IPS DF 6.9 (cell line): ENCODE measurements around the gene QRSL1.

ENCODE experiments used
- DNase-seq: peaks from one replicate; pipeline ENCODE4 v3.0.0-alpha.2; 2013; ENCODE audit warnings: low read depth, low spot score
- H3K27ac ChIP-seq: one replicate; pipeline ENCODE4 v1.5.1; 2013; ENCODE audit warnings: low read length, control low read depth
- H3K27me3 ChIP-seq: 2 replicates; pipeline ENCODE4 v1.6.1; 2013; ENCODE audit warnings: mild to moderate bottlenecking, low read length; ENCODE audit not compliant: control insufficient read depth, insufficient read depth
- H3K36me3 ChIP-seq: 2 replicates; pipeline ENCODE4 v1.6.1; 2013; ENCODE audit warnings: low read length; ENCODE audit not compliant: control insufficient read depth, insufficient read depth
- H3K4me1 ChIP-seq: 2 replicates; pipeline ENCODE4 v1.6.1; 2013; ENCODE audit warnings: low read length; ENCODE audit not compliant: control insufficient read depth, insufficient read depth
- H3K4me3 ChIP-seq: 2 replicates; pipeline ENCODE4 v1.5.1; 2013; ENCODE audit warnings: mild to moderate bottlenecking, low read length
- H3K9me3 ChIP-seq: 2 replicates; pipeline ENCODE4 v1.6.1; 2013; ENCODE audit warnings: low read length, inconsistent platforms; ENCODE audit not compliant: control insufficient read depth, insufficient read depth
- WGBS: extraction: QIAGEN DNeasy Blood & Tissue Kit; methylation state at CpG from one replicate; pipeline ENCODE4 v1.1.7; 2013; ENCODE audit warnings: mixed read lengths, missing lambda C conversion rate; ENCODE audit not compliant: insufficient read length, insufficient coverage; 5-methylcytosine and 5-hydroxymethylcytosine counted together

The QRSL1 gene

GRCh38 chr6:106671651-106672050 is 42.3 kb downstream of the QRSL1 start:
- no peak for DNase-seq
- WGBS: no CpG with 5 or more reads among the region's 3 CpGs
- Histone ChIP-seq H3K4me3 (no peak overlapping the region), H3K27me3 (no peaks in the 10 kb centered on the region), H3K4me1 (no peaks in the 10 kb centered on the region; the same call in 1 of the 2 replicates), H3K36me3 (no peaks in the 10 kb centered on the region), H3K9me3 (no peaks in the 10 kb centered on the region), H3K27ac (no peak overlapping the region)

DNA sequence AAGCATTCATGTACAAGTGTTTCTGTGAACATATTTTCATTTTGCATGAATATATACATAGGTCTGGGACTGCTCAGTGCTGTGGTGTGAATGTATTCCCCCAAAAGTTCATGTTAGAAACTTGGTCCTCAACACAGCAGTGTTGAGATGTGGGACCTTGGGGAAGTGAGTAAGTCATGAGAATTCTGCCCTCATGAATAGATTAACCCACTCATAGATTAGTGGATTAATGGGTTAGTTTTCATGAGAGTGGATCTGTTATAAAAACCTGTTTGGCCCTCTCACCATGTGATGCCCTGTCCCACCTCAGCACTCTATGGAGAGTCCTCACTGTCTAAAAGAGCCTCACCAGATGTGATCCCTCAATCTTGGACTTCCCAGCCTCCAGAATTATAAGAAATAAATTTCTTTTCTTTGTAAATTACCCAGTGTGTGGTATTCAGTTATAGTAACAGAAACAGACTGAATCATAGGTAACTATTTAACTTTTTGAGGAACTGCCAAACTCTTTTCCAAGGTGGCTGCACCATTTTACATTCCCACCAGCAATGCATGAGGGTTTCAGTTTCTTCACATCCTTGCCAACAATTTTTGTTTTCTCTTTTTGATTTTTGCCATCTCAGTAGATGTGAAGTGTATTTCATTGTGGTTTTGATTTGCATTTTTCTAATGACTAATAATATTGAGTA is 45.3 kb downstream of the QRSL1 start:
- no peaks in the 10 kb centered on the region for H3K9me3 ChIP-seq
- no peak overlapping the region for H3K27ac ChIP-seq
- no peak overlapping the region for H3K4me3 ChIP-seq
- H3K27me3 ChIP-seq: no peaks in the 10 kb centered on the region
- no peaks in the 10 kb centered on the region for H3K4me1 ChIP-seq
- no peak for DNase-seq
- H3K36me3 ChIP-seq: no peaks in the 10 kb centered on the region

GRCh38 chr6:106677282-106677681 is 47.9 kb downstream of the QRSL1 start:
- H3K4me3 ChIP-seq: no peak overlapping the region
- H3K4me1 ChIP-seq: no peaks in the 10 kb centered on the region
- H3K36me3 ChIP-seq: no peaks in the 10 kb centered on the region
- H3K27me3 ChIP-seq: no peaks in the 10 kb centered on the region
- WGBS: no CpG with 5 or more reads among the region's 3 CpGs
- DNase-seq: no peak
- H3K27ac ChIP-seq: no peak overlapping the region
- H3K9me3 ChIP-seq: no peaks in the 10 kb centered on the region

DNA sequence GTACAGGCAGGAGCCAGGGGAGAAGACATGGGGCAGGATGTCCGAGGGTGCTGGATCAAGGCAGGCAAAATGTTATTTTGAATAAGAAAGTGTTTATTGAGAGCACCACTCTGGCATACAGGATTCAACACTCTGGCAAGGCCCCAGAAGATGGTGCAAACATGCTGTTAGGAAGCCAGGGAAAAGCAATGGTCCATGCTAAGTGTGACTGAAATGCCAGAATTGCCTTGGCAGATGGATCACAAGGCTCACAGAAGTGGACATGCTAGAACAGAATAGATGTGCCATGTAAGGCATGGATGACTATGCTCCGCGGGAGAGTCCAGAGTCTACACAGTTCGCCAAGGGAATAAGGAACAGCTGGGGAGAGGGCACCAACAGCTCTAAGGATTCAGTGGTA is 54.6 kb downstream of the QRSL1 start:
- WGBS: no CpG with 5 or more reads among the region's 4 CpGs
- Histone ChIP-seq H3K4me3 (no peak overlapping the region), H3K4me1 (no peaks in the 10 kb centered on the region), H3K27ac (no peak overlapping the region), H3K27me3 (no peaks in the 10 kb centered on the region), H3K36me3 (no peaks in the 10 kb centered on the region), H3K9me3 (no peaks in the 10 kb centered on the region)
- DNase-seq: no peak

DNA sequence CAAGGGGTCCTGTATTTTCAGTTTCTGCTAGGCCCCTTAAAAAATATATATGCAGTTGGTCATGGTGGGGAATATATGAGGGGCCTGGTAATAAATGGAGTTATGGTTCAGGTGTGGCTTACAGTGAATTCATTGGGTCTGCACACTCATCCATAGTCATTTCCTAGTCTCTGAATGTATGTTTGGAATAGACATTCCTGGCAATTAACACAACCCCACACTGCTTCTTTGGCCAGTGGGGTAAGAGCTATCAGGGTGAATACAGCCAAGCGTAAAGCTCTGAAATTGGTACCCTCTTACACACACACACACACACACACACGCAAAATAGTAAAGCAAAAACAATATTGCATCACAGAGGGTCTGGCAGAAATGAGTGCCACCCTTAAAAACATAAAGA is 56.5 kb downstream of the QRSL1 start:
- no peaks in the 10 kb centered on the region for H3K36me3 ChIP-seq
- H3K4me1 ChIP-seq: no peaks in the 10 kb centered on the region
- DNase-seq: no peak
- no peaks in the 10 kb centered on the region for H3K27me3 ChIP-seq
- WGBS: no CpG with 5 or more reads among the region's 2 CpGs
- H3K4me3 ChIP-seq: no peak overlapping the region
- H3K9me3 ChIP-seq: no peaks in the 10 kb centered on the region
- no peak overlapping the region for H3K27ac ChIP-seq

GRCh38 chr6:106688177-106688951 is 59.0 kb downstream of the QRSL1 start:
- WGBS: no CpG with 5 or more reads among the region's 6 CpGs
- DNase-seq: no peak
- Histone ChIP-seq H3K4me1 (peaks cover 3% of the 10 kb centered on the region; the same call in 1 of the 2 replicates), H3K27ac (no peak overlapping the region), H3K9me3 (no peaks in the 10 kb centered on the region), H3K4me3 (no peak overlapping the region), H3K27me3 (no peaks in the 10 kb centered on the region), H3K36me3 (no peaks in the 10 kb centered on the region)

DNA sequence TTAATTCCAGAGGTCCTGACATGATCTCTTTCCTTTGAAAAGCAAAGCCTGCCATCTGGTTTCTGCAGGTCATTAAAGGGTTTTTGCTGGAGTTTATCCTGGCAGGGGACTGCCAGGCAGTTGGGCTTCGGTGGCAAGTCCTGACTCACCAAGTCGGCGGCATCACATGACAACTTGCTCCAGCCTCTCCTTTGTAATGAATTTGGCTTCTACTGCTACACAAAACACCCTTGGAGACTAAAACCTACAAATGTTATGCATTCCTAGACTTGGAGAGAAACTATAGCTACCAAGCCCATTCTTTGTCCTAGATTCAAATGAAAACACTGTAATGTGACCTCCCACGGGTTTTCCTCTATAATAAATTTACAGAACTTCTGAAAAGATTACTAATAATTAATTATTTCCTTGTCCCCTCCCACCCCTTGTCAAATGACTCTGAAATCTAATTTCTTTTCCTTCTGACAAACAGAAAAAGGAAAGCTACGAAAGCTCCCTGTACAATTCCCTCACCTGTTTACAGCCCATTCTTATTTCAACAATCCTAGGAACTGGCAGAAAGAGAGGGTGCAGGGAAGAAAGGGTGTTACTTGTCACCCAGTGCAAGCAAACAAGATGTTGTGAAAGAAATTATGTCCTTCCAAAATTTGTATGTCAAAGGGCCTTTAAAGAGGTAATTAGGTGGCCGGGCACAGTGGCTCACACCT is 62.9 kb downstream of the QRSL1 start:
- WGBS: no CpG with 5 or more reads among the region's 6 CpGs
- no peaks in the 10 kb centered on the region for H3K36me3 ChIP-seq
- H3K4me3 ChIP-seq: no peak overlapping the region
- DNase-seq: peak; percentile 61
- peak overlapping the region; percentile 35 for H3K27ac ChIP-seq
- H3K27me3 ChIP-seq: no peaks in the 10 kb centered on the region
- H3K4me1 ChIP-seq: peaks cover 3% of the 10 kb centered on the region; the same call in 1 of the 2 replicates
- no peaks in the 10 kb centered on the region for H3K9me3 ChIP-seq

- DNase-seq: no peak
- Histone ChIP-seq H3K36me3 (no peaks in the 10 kb centered on the region), H3K9me3 (no peaks in the 10 kb centered on the region), H3K27me3 (no peaks in the 10 kb centered on the region), H3K4me1 (peaks cover 3% of the 10 kb centered on the region; the same call in 1 of the 2 replicates), H3K4me3 (no peak overlapping the region), H3K27ac (peak overlapping the region; percentile 35)
- WGBS: no CpG with 5 or more reads among the region's 3 CpGs
Measured at GRCh38 chr6:106692819-106693208, 63.4 kb downstream of the QRSL1 start.

GRCh38 chr6:106693418-106693817 is 64.0 kb downstream of the QRSL1 start:
- no peak overlapping the region for H3K27ac ChIP-seq
- H3K9me3 ChIP-seq: no peaks in the 10 kb centered on the region
- no peak overlapping the region for H3K4me3 ChIP-seq
- no peaks in the 10 kb centered on the region for H3K27me3 ChIP-seq
- DNase-seq: no peak
- H3K36me3 ChIP-seq: no peaks in the 10 kb centered on the region
- H3K4me1 ChIP-seq: peaks cover 3% of the 10 kb centered on the region; the same call in 1 of the 2 replicates
- no CpG with 5 or more reads among the region's 2 CpGs for WGBS

DNA sequence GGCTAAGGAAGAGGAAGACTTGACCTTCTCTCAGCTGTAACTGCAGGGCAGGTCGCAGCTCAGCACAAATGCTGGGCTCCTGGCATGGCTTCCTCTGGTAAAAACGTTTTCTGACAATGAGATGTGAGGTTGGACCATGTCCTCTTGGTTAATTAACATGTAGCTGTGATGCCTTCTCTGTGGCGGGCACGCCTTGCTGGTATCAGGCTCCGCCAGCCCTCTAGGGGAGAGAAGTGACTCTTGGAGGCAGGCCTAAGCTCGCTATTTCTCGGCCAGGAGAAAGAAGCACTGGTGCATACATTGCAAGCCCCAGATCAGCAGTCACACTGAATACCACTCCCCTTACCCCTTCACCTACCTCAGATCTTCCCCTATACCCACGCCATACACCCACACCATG is 65.0 kb downstream of the QRSL1 start:
- Histone ChIP-seq H3K27me3 (no peaks in the 10 kb centered on the region), H3K27ac (no peak overlapping the region), H3K4me3 (no peak overlapping the region), H3K9me3 (no peaks in the 10 kb centered on the region), H3K36me3 (no peaks in the 10 kb centered on the region), H3K4me1 (peaks cover 3% of the 10 kb centered on the region; the same call in 1 of the 2 replicates)
- DNase-seq: no peak
- no CpG with 5 or more reads among the region's 8 CpGs for WGBS
